C4-2B (cell line): ENCODE measurements around the gene FAM89B.

Experiments used
- ZFX ChIP-seq: fragments of 450-650 bp; IDR thresholded peaks from 2 replicates; pipeline ENCODE4 v1.6.1; 2017
- TF ChIP-seq, protein P1 (sequence below): fragments of 450-650 bp; conservative IDR thresholded peaks from 2 replicates; pipeline ENCODE4 v1.5.1; 2017; ENCODE audit warnings: mild to moderate bottlenecking

DNA sequence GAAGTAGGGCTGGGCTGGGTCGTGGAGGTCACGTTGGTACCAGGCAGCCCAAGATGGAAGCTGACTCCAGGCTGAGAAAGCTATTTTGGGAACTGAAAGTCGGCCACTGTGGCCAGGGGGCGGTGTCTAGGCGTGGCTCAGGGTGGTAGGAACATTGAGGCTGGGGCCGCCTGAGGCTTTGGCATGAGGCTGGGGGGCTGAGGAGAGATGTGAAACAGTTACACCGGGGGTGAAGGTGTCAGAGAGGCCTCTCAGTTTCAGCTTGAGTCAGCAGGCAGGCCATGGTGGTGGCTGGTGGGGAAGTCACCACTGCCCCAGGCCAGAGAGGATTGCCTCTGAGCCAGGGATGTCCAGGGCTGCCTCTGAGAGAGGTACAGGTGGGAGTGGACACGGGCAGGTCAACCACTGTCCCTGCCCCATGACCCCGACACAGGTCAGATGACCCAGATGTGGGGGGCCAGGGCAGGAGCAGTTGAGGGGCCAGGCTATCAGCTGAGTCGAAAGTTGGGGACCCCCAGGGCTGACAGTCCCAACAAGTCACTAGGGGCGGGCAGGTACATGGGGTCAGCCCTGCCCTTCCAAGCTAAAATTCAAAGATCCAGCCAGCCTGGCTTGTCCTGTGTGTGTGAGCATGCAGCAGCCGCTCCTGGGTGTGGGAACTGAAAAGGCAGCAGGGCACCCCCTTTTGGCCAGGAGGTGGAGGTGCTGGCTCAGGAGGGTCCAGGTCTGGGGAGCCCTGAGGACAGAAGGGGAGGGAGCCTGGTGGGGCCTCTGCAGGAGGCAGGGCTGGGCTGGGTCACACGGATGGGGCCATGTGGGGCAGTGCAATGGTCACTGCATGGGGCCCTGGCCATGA, 16.1 kb downstream of the FAM89B start:
- TF ChIP-seq, protein P1, sequence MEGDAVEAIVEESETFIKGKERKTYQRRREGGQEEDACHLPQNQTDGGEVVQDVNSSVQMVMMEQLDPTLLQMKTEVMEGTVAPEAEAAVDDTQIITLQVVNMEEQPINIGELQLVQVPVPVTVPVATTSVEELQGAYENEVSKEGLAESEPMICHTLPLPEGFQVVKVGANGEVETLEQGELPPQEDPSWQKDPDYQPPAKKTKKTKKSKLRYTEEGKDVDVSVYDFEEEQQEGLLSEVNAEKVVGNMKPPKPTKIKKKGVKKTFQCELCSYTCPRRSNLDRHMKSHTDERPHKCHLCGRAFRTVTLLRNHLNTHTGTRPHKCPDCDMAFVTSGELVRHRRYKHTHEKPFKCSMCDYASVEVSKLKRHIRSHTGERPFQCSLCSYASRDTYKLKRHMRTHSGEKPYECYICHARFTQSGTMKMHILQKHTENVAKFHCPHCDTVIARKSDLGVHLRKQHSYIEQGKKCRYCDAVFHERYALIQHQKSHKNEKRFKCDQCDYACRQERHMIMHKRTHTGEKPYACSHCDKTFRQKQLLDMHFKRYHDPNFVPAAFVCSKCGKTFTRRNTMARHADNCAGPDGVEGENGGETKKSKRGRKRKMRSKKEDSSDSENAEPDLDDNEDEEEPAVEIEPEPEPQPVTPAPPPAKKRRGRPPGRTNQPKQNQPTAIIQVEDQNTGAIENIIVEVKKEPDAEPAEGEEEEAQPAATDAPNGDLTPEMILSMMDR = no peak; the same call in 1 of the 2 replicates
- TF ChIP-seq ZFX = no peak
